Heart right ventricle (tissue), 16 donors: ENCODE measurements around the gene PRKAA2. TPM values are rescaled to one million over a fixed set of nuclear protein-coding genes. Genes with fewer than 3 reads are reported as not detected.

Source experiments
- ATAC-seq, 8 donors: fragments of 200-7000 bp; cut with Tn5 transposase; one replicate each; pipeline ENCODE4 v1.9.1; 2020; ENCODE audit warnings: mild to moderate bottlenecking in 8 of 8, moderate library complexity in 8 of 8, moderate number of reproducible peaks in 1 of 8
- DNase-seq, 2 donors: peaks; one replicate each; pipeline ENCODE4 v3.0.0-alpha.2; 2020
- H3K27ac ChIP-seq, 10 donors: fragments of 200-600 bp; sonication (generic) in 2 of 10; one replicate each; pipeline versions ENCODE4 v1.5.0 to v1.8.0; 2020 to 2022; ENCODE audit warnings: mild to moderate bottlenecking in 3 of 10
- H3K27me3 ChIP-seq, 7 donors: fragments of 200-600 bp; one replicate each; pipeline ENCODE4 v1.8.0; 2021 to 2022; ENCODE audit warnings: mild to moderate bottlenecking in 2 of 7
- H3K36me3 ChIP-seq, 9 donors: fragments of 200-600 bp; sonication (generic) in 1 of 9; one replicate each; pipeline versions ENCODE4 v1.5.0 to v1.8.0; 2020 to 2022; ENCODE audit warnings: mild to moderate bottlenecking in 2 of 9
- H3K4me1 ChIP-seq, 9 donors: fragments of 200-600 bp; sonication (generic) in 1 of 9; one replicate each; pipeline versions ENCODE4 v1.5.0 to v1.8.0; 2020 to 2022; ENCODE audit warnings: mild to moderate bottlenecking in 4 of 9
- H3K4me3 ChIP-seq, 10 donors: fragments of 200-600 bp; sonication (generic) in 2 of 10; one replicate each; pipeline versions ENCODE4 v1.5.0 to v1.8.0; 2020 to 2022; ENCODE audit warnings: mild to moderate bottlenecking in 7 of 10, moderate library complexity in 2 of 10
- H3K9me3 ChIP-seq, 11 donors: fragments of 200-600 bp in 10 of 11; sonication (generic) in 2 of 11; one replicate each; pipeline versions ENCODE4 v1.5.0 to v1.8.0; 2013 to 2022; ENCODE audit warnings: mild to moderate bottlenecking in 2 of 11, control low read depth in 1 of 11, moderate library complexity in 1 of 11
- WGBS, 2 donors: extraction: QIAGEN DNeasy Blood & Tissue Kit; methylation state at CpG; one replicate each; pipeline ENCODE4 v1.1.7; 2013; ENCODE audit warnings: inconsistent platforms in 1 of 2; 5-methylcytosine and 5-hydroxymethylcytosine counted together
- intact Hi-C, 10 donors: fragments of 100-400 bp; cut with DNase I; formaldehyde crosslinking; loops; one replicate each; pipeline versions ENCODE4 v1.11.1 to v1.14.2; 2022
- polyA plus RNA-seq, 2 donors: library from polyadenylated mRNA; stranded (reverse); fragments of 200-250 nt; gene quantifications; one replicate each; pipeline ENCODE4 v1.2.3, GENCODE V29; 2013
- total RNA-seq, 10 donors: library from RNA; stranded (reverse); fragmentation: NEBNext Ultra II Directional in 3 of 10; extraction: Animal tissue kit (Norgen Biotek cat#: 25700) in 3 of 10; gene quantifications; one replicate each; pipeline versions ENCODE4 v1.2.1 to v1.2.4, GENCODE V29; 2021 to 2023
- TF ChIP-seq, protein P1 (sequence below), 9 donors: fragments of 200-600 bp; sonication (generic) in 2 of 9; IDR thresholded peaks; one replicate each; pipeline versions ENCODE4 v1.5.0 to v1.8.0; 2021 to 2022; ENCODE audit warnings: antibody characterized with exemption in 9 of 9, mild to moderate bottlenecking in 5 of 9, moderate library complexity in 1 of 9
- donor health status: Arrhythmogenic right ventricular cardiomyopathy.
- donor health status: ischemic (EF 13 %, LVEDD 7.1; RV severe dilation, severe dysfunction).
- donor health status: healthy with polysubstance abuse.
- donor health status: DM: no; HTN: yes; CAD: no.
- donor health status: DM: no; HTN: no; CAD: no.
- donor health status: ischemic (EF 25% LVEDD 6.9; RV normal size, moderate dysfunction).
- donor health status: ischemic (EF 25% LVEDD 5.7; RV mildly dilated, moderate dysfunction).
- donor health status: healthy.
- donor health status: DM: yes; HTN: yes; CAD: no.
- donor health status: Ischemic cardiomyopathy.
- donor health status: ischemic (EF 35%, LVEDD 5.7; RV mildly dilated, moderate dysfunction).
- donor health status: nonischemic (EF 11% LVEDD 7.7; RV severe dilation, severe dysfunction).
- donor health status: DM: yes; HTN: yes; CAD: no.
- donor health status: PGD.
- donor health status: ischemic (EF 29% LVEDD 5.4; RV normal size, mild dysfunction).
- donor health status: nonischemic (EF 23%, LVEDD 6.1; RV moderate dilation, normal function).

Gene PRKAA2
- total and polyA plus RNA-seq, 12 donors: 8.0 to 166 (median 124) TPM

- H3K4me3 ChIP-seq: no peak overlapping the region
- H3K4me1 ChIP-seq: no peaks in the 10 kb centered on the region
- intact Hi-C loops: no loop called here
- no peak for ATAC-seq
- WGBS, 2 donors: 75 to 79% methylated on average over 5 of the region's 5 CpGs
- H3K9me3 ChIP-seq: no peaks in the 10 kb centered on the region
- no peak for DNase-seq
- no peak overlapping the region for H3K27ac ChIP-seq
- peaks cover 0 to 9% (median 0%) of the 10 kb centered on the region in 7 donors for H3K27me3 ChIP-seq
- TF ChIP-seq, protein P1, sequence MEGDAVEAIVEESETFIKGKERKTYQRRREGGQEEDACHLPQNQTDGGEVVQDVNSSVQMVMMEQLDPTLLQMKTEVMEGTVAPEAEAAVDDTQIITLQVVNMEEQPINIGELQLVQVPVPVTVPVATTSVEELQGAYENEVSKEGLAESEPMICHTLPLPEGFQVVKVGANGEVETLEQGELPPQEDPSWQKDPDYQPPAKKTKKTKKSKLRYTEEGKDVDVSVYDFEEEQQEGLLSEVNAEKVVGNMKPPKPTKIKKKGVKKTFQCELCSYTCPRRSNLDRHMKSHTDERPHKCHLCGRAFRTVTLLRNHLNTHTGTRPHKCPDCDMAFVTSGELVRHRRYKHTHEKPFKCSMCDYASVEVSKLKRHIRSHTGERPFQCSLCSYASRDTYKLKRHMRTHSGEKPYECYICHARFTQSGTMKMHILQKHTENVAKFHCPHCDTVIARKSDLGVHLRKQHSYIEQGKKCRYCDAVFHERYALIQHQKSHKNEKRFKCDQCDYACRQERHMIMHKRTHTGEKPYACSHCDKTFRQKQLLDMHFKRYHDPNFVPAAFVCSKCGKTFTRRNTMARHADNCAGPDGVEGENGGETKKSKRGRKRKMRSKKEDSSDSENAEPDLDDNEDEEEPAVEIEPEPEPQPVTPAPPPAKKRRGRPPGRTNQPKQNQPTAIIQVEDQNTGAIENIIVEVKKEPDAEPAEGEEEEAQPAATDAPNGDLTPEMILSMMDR (IDR thresholded peaks at IDR 0.05): no peak
- no peaks in the 10 kb centered on the region for H3K36me3 ChIP-seq
Observed at GRCh38 chr1:56625819-56626440, 19.2 kb upstream of the PRKAA2 start.

DNA sequence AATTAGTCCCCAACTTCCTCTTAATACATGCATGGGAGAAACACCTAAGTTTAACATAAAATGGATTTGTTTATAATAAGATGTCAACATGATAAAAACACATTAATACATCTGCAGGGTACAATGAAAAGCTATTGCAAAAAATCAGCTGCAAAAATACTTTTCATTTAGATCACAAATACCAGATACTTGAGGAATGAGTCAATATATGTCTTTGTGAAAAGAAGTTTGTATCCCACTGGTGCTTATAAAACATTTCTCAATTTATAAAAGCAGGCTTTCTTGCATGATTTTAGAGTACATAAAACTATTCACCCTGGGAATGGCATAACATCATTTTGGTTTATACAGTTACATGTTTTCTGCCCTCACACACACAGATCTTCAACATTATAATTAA, 18.6 kb upstream of the PRKAA2 start:
- intact Hi-C loops: no loop called here
- H3K4me1 ChIP-seq: no peaks in the 10 kb centered on the region

DNA sequence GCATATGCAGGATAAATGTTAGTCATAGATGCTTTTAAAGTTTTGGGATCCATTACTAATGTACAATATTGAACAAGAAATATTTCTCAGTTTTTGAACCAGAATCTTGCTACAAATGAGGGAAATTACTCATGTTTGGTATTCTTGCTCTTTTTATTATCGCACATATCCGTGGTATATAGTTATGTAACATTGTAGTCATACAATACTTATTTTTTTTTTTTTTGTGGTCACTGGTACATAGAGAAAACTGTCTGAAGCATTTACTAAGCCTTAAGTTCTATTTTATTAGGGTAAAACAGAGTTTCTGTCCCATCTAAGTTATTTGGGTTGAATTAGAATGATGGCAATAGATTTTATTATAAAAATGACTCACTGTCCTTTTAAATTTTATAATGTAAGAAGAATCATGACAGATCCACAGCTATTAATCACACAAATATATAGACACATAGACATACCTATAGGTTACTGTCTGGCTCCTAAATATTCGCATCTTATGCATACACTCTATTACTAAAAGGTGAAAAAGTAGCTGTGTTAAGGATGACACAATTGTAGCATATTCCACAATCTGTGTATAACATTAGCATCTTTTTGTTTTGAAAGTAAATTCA, 18.0 kb upstream of the PRKAA2 start:
- TF ChIP-seq, protein P1 (IDR thresholded peaks at IDR 0.05): no peak
- intact Hi-C loops: no loop called here

More for the DNA sequence above, 18.6 kb upstream of the PRKAA2 start:
- no peak overlapping the region for H3K4me3 ChIP-seq
- H3K27ac ChIP-seq: no peak overlapping the region
- no peaks in the 10 kb centered on the region for H3K36me3 ChIP-seq
- ATAC-seq: no peak
- H3K27me3 ChIP-seq: peaks cover 0 to 9% (median 0%) of the 10 kb centered on the region in 7 donors
- no peaks in the 10 kb centered on the region for H3K9me3 ChIP-seq
- TF ChIP-seq, protein P1 (IDR thresholded peaks at IDR 0.05): no peak
- DNase-seq: no peak

DNA sequence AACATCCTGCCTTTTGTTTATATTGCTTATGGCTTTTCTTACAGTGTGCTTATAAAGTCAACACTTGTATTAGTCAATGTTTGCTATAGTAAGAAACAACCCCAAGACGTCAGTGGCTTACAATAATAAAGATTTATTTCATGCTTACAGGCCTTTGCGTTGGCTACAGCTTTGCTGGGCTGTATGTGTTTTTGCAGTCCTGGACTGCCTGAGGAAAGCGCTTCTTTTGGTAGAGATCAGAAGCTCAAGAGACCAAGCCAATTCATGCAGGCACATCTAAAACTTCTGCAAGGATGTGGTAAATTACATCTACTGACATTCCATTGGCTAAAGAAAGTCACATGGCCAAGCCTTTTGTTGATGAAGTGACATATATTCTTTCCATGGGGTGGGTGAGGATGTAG, 17.5 kb upstream of the PRKAA2 start:
- intact Hi-C loops: no loop called here
- Histone ChIP-seq H3K9me3 (no peaks in the 10 kb centered on the region), H3K36me3 (no peaks in the 10 kb centered on the region), H3K4me1 (no peaks in the 10 kb centered on the region), H3K4me3 (no peak overlapping the region), H3K27ac (no peak overlapping the region), H3K27me3 (peaks cover 0 to 9% (median 0%) of the 10 kb centered on the region in 7 donors)
- TF ChIP-seq, protein P1 (IDR thresholded peaks at IDR 0.05): no peak
- ATAC-seq (no peak), DNase-seq (no peak)
- WGBS, 2 donors: 80 to 84% methylated on average over 3 of the region's 3 CpGs

More for the DNA sequence above, 18.0 kb upstream of the PRKAA2 start:
- ATAC-seq: no peak
- H3K9me3 ChIP-seq: no peaks in the 10 kb centered on the region
- peaks cover 0 to 9% (median 0%) of the 10 kb centered on the region in 7 donors for H3K27me3 ChIP-seq
- no peaks in the 10 kb centered on the region for H3K4me1 ChIP-seq
- H3K27ac ChIP-seq: no peak overlapping the region
- H3K36me3 ChIP-seq: no peaks in the 10 kb centered on the region
- H3K4me3 ChIP-seq: no peak overlapping the region
- DNase-seq: no peak
- WGBS, 2 donors: 77 to 90% methylated on average over 3 of the region's 3 CpGs
